NCI-H345 treated with DMSO at 0.1 percent for 48 hours (cell line): Measurements from ENCODE around the gene SYT14.
"Not testable (repeated sequence)": the region's sequence is repeated elsewhere in the genome, so short reads cannot be mapped to it uniquely, and the experiment has no call there.

Source experiments
- DNase-seq: peaks from one replicate; lab custom pipeline; 2025; ENCODE audit not compliant: unreplicated experiment; lab: John Stamatoyannopoulos, UW

The SYT14 gene

DNA sequence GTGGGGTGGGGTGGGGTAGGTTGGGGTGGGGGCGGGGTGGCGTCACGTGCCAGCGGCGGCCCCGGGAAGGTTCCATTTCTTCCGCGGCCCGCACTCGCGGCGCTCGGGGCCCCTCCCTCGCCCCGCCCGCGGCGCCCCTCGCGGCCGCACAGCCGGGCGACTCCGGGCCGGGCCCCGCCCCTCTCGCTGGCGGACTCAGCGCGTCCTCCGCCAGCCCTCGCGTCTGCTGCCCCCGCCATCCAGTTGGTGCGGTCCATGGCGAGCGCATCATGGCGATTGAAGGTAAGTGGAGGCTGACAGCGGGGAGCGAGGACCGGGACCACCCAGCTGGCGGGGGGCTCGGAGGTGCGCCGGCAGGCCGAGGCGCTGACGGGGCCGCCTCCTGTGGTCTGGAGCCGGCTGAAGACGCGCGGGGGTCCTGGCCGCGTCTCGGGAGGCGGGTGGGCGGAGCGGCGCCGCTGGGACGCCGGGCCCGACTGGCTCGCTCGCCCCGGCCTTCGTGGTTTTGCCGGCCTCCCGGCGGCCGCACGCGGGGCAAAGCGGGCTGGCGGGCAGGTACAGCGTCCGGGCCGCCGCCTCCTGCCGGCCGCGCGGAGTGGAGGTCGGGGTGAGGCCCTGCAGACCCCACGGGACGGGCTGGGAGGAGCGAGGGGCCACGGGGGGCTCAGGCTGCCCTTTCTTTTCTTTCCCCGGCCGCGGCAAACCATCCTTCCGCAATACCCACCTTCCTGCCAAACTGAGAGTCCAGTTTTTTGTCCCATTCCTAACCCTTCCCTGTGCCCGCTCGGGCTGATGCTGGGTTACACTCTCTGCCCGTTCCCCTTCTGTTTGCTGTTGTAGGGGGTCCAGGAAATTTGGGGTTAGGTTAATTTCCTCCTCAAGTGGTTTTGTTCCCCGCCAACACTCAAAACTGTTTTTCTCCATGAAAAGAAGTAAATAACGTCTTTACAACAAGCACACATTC, at the start of gene SYT14:
Gene SYT14, plus strand, starts transcription at position 222 of the 964 bp plus-strand sequence. Its CDS starts 48 bp downstream, at position 270.
- DNase-seq: peak; percentile 53

DNA sequence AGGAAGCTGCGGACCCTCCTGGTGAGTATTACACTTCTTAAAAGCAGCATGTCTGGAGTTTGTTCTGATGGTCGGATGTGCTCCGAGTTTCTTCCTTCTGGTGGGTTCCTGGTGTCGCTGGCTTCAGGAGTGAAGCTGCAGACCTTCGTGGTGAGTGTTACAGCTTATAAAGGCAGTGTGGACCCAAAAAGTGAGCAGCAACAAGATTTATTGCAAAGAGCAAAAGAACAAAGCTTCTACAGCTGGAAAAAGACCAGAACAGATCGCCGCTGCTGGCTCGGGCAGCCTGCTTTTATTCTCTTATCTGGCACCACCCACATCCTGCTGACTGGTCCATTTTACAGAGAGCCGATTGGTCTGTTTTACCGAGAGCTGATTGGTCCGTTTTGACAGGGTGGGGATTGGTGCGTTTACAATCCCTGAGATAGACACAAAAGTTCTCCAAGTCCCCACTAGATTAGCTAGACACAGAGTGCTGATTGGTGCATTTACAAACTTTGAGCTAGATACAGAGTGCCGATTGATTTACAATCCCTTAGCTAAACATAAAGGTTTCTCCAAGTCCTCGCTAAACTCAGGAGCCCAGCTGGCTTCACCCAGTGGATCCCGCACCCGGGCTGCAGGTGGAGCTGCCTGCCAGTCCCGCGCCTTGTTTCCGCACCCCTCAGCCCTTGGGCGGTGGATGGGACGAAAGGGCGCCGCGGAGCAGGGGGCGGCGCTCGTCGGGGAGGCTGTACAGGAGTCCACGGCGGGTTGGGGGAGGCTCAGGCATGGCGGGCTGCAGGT, 49.5 kb upstream of the SYT14 start:
- not testable (repeated sequence) for DNase-seq

DNA sequence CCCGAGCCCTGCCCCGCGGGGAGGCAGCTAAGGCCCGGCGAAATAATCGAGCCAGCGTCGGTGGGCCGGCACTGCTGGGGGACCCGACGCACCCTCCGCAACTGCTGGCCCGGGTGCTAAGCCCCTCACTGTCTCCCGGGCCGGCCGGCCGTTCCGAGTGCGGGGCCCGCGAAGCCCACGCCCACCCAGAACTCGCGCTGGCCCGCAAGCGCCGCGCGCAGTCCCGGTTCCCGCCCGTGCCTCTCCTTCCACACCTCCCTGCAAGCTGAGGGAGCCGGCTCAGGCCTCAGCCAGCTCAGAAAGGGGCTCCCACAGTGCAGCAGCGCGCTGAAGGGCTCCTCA, 49.0 kb upstream of the SYT14 start:
- DNase-seq: no peak

- DNase-seq: no peak
Observed at GRCh38 chr1:209890641-209891330, 47.2 kb upstream of the SYT14 start.

DNA sequence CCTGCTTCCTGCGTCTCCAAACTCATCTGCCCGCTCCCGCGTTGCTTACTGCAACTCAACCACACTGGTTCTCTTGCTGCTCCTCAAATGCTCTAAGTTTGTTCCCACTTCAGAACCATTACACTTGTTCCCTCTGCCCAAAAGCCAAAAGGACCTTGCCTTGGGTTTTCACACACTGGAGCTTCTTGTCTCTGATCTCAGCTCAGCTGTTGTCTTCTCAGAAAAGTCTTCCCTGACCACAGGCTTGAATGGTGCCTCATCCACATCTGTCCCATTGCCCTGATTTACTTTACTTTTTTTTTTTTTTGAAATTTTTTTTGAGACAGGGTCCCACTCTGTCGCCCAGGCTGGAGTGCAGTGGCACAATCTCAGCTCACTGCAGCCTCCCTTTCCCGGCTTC, 44.3 kb upstream of the SYT14 start:
- no peak for DNase-seq

DNA sequence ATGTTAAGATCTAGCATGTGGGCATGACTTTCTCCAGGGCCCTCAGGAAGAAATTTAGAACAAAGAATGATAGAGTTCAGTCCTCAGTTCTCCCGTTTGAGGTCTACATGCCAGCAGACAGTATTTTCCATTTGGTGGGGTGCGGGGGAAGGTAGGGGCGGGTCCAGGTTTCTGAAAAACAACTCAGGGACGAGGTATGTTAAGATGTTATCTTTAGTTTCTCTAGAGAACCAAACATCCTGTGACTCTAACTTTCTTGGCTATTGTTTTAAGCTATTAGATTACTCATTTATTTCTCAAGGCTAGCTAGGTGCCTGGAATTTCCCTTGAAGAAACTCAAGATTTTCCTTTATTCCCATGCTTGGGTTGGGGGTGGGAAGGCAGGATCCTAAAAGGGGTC, 42.3 kb upstream of the SYT14 start:
- no peak for DNase-seq

GRCh38 chr1:209896346-209896745, 41.7 kb upstream of the SYT14 start:
- no peak for DNase-seq

- DNase-seq: not testable (repeated sequence)
Observed at GRCh38 chr1:209898271-209898670, 39.7 kb upstream of the SYT14 start.

DNA sequence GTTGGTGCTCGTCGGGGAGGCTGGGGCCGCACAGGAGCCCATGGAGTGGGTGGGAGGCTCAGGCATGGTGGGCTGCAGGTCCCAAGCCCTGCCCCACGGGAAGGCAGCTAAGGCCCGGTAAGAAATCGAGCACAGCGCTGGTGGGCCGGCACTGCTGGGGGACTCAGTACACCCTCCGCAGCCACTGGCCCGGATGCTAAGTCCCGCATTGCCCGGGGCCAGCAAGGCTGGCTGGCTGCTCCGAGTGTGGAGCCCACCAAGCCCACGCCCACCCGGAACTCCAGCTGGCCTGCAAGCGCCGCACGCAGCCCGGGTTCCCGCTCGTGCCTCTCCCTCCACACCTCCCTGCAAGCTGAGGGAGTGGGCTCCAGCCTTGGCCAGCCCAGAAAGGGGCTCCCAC, 39.2 kb upstream of the SYT14 start:
- DNase-seq: not testable (repeated sequence)

- DNase-seq: no peak
Observed at GRCh38 chr1:209899948-209900347, 38.1 kb upstream of the SYT14 start.

DNA sequence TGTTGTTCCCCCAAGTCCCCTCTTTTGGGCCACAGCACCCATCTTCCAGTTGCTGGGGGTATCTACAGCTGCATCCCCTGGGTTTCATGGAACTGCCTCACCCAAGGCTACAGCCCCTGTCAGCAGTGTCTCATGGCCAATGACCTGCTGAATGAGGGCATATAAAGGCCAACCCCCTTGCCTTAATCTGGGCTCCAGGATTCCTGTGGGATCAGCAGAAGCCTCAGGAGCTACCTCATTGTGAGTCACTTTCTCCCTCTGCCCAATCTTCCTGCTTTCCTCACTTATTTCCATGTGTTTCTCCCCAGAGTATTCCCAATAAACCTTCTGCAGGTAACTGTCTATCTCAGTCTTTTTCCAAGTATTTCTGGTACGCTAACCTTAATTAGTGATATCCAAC, 37.3 kb upstream of the SYT14 start:
- no peak for DNase-seq

DNA sequence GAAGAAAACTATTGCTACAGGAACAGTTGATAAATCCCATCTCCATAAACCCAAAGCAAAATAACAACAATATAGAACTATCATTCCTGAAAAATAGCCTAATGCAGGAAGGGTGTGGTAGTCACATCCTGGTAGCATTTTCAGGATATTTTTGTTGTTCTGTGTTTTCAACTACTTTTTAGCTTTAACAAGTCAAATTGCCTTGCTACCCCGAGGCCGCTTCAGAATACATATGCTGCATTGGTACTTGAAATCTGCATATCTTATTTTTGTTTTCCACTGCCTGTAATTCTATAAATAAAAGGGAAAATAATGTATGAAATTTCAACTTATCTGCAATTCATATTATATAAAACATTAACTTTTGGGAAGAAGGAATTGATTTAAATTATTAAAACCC, 36.8 kb upstream of the SYT14 start:
- DNase-seq: no peak

- not testable (repeated sequence) for DNase-seq
Observed at GRCh38 chr1:209904774-209905173, 33.2 kb upstream of the SYT14 start.

DNA sequence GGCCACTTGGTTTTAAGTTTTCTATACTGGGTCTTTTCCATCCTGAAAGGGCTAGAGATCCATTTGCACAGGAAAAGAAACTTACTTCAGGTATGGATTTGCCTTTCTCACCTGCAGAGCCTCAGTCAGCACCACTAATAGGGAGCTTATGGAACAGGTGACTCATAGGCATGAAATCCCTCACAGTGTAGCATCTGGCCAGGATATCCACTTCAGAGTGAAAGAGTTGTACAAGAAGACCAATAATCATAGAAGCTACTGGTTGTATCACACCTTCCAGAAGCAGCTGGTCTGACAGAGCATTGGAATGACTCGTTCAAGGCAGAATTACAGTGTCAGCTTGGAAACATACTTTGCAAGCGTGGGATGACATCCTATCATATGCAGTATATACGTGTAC, 26.3 kb upstream of the SYT14 start:
- no peak for DNase-seq

DNA sequence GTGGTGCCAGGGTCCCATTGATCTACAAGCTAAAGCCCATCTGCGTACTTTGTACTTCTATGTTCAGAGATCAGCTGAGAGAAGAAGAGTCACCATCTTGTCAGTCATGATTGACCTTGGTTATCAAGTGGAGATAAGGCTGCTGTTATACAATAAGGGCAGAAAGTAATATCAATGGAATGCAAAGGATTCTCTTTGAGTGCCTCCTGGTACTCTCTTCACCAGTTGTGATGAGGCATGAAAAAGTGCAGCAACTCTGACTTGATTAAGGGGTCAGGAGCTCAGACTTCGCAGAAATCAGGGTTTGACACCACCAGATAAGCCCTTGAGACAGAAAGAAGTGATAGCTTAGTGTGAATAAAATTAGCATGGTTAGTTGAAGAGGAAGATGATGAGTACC, 25.7 kb upstream of the SYT14 start:
- no peak for DNase-seq

GRCh38 chr1:209919637-209920036, 18.4 kb upstream of the SYT14 start:
- DNase-seq: not testable (repeated sequence)

DNA sequence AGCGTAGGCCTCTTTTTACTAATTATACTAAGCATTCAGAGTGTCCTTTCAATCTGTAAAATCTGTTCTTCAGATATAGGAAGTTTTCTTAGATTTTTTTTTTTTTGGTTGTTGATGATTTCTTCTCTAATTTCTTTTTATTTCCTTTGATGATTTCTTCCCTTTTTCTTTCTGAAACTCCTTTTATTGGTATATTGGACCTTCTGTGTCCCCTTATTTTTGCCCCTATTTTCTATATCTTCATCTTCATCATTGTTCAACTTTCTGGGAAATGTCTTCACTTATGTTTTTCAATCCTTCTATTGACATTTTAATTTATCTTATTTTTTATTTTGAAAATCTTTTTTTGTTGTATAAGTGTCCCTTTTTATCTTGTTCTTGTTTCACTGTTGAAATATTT, 17.2 kb upstream of the SYT14 start:
- DNase-seq: no peak

GRCh38 chr1:209924390-209924789, 13.6 kb upstream of the SYT14 start:
- DNase-seq: no peak

- DNase-seq: peak; percentile 82
Observed at GRCh38 chr1:209926045-209926444, 12.0 kb upstream of the SYT14 start.

DNA sequence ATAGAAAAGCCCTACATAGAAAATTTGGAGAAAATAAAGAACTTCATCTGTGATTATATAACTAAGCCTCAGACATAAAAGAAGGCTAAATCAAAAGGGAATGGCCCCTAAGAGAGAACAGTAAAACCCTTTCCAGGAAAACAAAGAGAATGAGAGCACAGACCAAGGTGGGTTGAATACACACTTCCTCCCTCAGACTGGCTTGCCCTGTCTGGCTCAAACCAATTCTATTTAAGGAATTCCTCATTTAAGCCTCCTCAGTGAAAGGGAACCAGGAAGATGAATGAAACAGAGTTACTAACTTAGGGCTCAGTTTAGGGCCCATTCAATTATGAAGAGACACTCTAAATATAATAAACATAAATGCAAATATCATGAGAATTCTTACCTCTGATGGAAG, 10.6 kb upstream of the SYT14 start:
- no peak for DNase-seq

GRCh38 chr1:209929751-209930150, 8.3 kb upstream of the SYT14 start:
- DNase-seq: no peak
